Adipose tissue (tissue), 3 donors: Measurements from ENCODE around the gene DCDC2. TPM values are rescaled to one million over a fixed set of nuclear protein-coding genes. Genes with fewer than 3 reads are reported as not detected.
"Not testable (repeated sequence)": the region's sequence is repeated elsewhere in the genome, so short reads cannot be mapped to it uniquely, and the experiment has no call there.

Source experiments
- H3K27ac ChIP-seq: one replicate; pipeline ENCODE4 v1.5.1; 2013; ENCODE audit warnings: low read depth, low read length
- WGBS, 3 donors: extraction: QIAGEN DNeasy Blood & Tissue Kit; methylation state at CpG; one replicate each; pipeline ENCODE4 v1.1.7; 2013; 5-methylcytosine and 5-hydroxymethylcytosine counted together
- polyA plus RNA-seq, 3 donors: library from polyadenylated mRNA; stranded (reverse); fragments of 200-250 nt; gene quantifications; one replicate each; pipeline ENCODE4 v1.2.3, GENCODE V29; 2013
- donor health status: healthy with polysubstance abuse.
- donor health status: Bipolar disorder and iron deficiency.
- donor health status: healthy.

The DCDC2 gene
- polyA plus RNA-seq, 3 donors, result 0.06 to 8.6 TPM; not detected in 1

GRCh38 chr6:24240380-24240928 lies 117.4 kb downstream of the DCDC2 start:
- H3K27ac ChIP-seq, result no peak overlapping the region
- 53 to 93% (median 90%) methylated on average over 3 of the region's 3 CpGs for WGBS, 3 donors

GRCh38 chr6:24238700-24239099 lies 119.2 kb downstream of the DCDC2 start:
- 93 to 97% (median 94%) methylated on average over 3 of the region's 3 CpGs for WGBS, 3 donors
- no peak overlapping the region for H3K27ac ChIP-seq

GRCh38 chr6:24236779-24237178 lies 121.1 kb downstream of the DCDC2 start:
- not testable (repeated sequence) for H3K27ac ChIP-seq
- WGBS, 3 donors, result 61 to 96% (median 68%) methylated on average over 3 of the region's 3 CpGs

GRCh38 chr6:24233813-24234442 lies 123.9 kb downstream of the DCDC2 start:
- 55 to 76% (median 56%) methylated on average over 6 of the region's 6 CpGs for WGBS, 3 donors
- H3K27ac ChIP-seq, result no peak overlapping the region

- WGBS, 3 donors, result 40 to 58% (median 55%) methylated on average over 2 of the region's 2 CpGs
- H3K27ac ChIP-seq, result no peak overlapping the region
Observed at GRCh38 chr6:24231438-24231977, 126.4 kb downstream of the DCDC2 start.

- no peak overlapping the region for H3K27ac ChIP-seq
- WGBS, 3 donors, result 54 to 59% (median 58%) methylated on average over 3 of the region's 3 CpGs
Observed at GRCh38 chr6:24229696-24230405, 128.0 kb downstream of the DCDC2 start.

GRCh38 chr6:24228681-24229255 lies 129.1 kb downstream of the DCDC2 start:
- WGBS, 3 donors, result 37 to 64% (median 41%) methylated on average over 3 of the region's 3 CpGs
- H3K27ac ChIP-seq, result no peak overlapping the region

- 49 to 57% (median 54%) methylated on average over 2 of the region's 2 CpGs for WGBS, 3 donors
- H3K27ac ChIP-seq, result no peak overlapping the region
Observed at GRCh38 chr6:24228123-24228522, 129.7 kb downstream of the DCDC2 start.

- H3K27ac ChIP-seq, result no peak overlapping the region
- 40 to 55% (median 45%) methylated on average over 4 of the region's 4 CpGs for WGBS, 3 donors
Observed at GRCh38 chr6:24227556-24227955, 130.3 kb downstream of the DCDC2 start.

GRCh38 chr6:24226541-24226940 lies 131.3 kb downstream of the DCDC2 start:
- no peak overlapping the region for H3K27ac ChIP-seq
- WGBS, 3 donors, result 75 to 83% (median 82%) methylated on average over 3 of the region's 3 CpGs

- WGBS, 3 donors, result 81 to 92% (median 92%) methylated on average over 2 of the region's 2 CpGs
- H3K27ac ChIP-seq, result no peak overlapping the region
Observed at GRCh38 chr6:24225838-24226237, 132.0 kb downstream of the DCDC2 start.

- no peak overlapping the region for H3K27ac ChIP-seq
- WGBS, 3 donors, result 70 to 76% (median 74%) methylated on average over 7 of the region's 7 CpGs
Observed at GRCh38 chr6:24223115-24223919, 134.5 kb downstream of the DCDC2 start.

- WGBS, 3 donors, result 74 to 77% (median 75%) methylated on average over 3 of the region's 3 CpGs
Observed at GRCh38 chr6:24219670-24220069, 138.2 kb downstream of the DCDC2 start.

GRCh38 chr6:24214984-24215383 lies 142.9 kb downstream of the DCDC2 start:
- no peak overlapping the region for H3K27ac ChIP-seq
- 72 to 84% (median 76%) methylated on average over 5 of the region's 5 CpGs for WGBS, 3 donors

More at GRCh38 chr6:24219670-24220069, 138.2 kb downstream of the DCDC2 start:
- H3K27ac ChIP-seq, result no peak overlapping the region

GRCh38 chr6:24207413-24207812 lies 150.4 kb downstream of the DCDC2 start:
- 69 to 88% (median 79%) methylated on average over 4 of the region's 4 CpGs for WGBS, 3 donors
- no peak overlapping the region for H3K27ac ChIP-seq

- no peak overlapping the region for H3K27ac ChIP-seq
- WGBS, 3 donors, result 1 to 8% (median 7%) methylated on average over 4 of the region's 4 CpGs
Observed at GRCh38 chr6:24205020-24205492, 152.8 kb downstream of the DCDC2 start.

- 86 to 95% (median 92%) methylated on average over 3 of the region's 3 CpGs for WGBS, 3 donors
- H3K27ac ChIP-seq, result not testable (repeated sequence)
Observed at GRCh38 chr6:24204113-24204512, 153.7 kb downstream of the DCDC2 start.

GRCh38 chr6:24197892-24198291 lies 160.0 kb downstream of the DCDC2 start:
- no peak overlapping the region for H3K27ac ChIP-seq
- 41 to 98% (median 88%) methylated on average over 1 of the region's 1 CpG for WGBS, 3 donors
